ENCODE measurements around the gene GTF3C2.
A peak's percentile ranks its signal among the peaks of the same experiment; 100 is the strongest.
"Not testable (repeated sequence)": the region's sequence is repeated elsewhere in the genome, so short reads cannot be mapped to it uniquely, and the experiment has no call there.

Gene GTF3C2

GRCh38 chr2:27370816-27371620, 14.5 kb upstream of the GTF3C2 start:
- DNase-seq, result no peak

- peak; percentile 95 for DNase-seq
Measured at GRCh38 chr2:27370026-27370815, 13.7 kb upstream of the GTF3C2 start, which contains the start of the genes EIF2B4 and SNX17. EIF2B4 (minus strand) TSS chr2:27370338; CDS start chr2:27370314, 24 bp downstream. SNX17 (plus strand) TSS chr2:27370616; CDS start chr2:27370744, 128 bp downstream.

- peak; percentile 36 for DNase-seq
Measured at GRCh38 chr2:27369471-27370025, 13.0 kb upstream of the GTF3C2 start.

GRCh38 chr2:27363933-27364332, 7.4 kb upstream of the GTF3C2 start:
- DNase-seq, result no peak

- no peak for DNase-seq
Measured at GRCh38 chr2:27362678-27363420, 6.3 kb upstream of the GTF3C2 start.

GRCh38 chr2:27356056-27356381, 545 bp downstream of the GTF3C2 start:
- DNase-seq, result no peak

GRCh38 chr2:27354597-27354927, 2.0 kb downstream of the GTF3C2 start:
- no peak for DNase-seq

GRCh38 chr2:27353762-27354596, 2.6 kb downstream of the GTF3C2 start:
- DNase-seq, result no peak

- not testable (repeated sequence) for DNase-seq
Measured at GRCh38 chr2:27353386-27353761, 3.2 kb downstream of the GTF3C2 start.

- DNase-seq, result no peak
Measured at GRCh38 chr2:27351802-27352598, 4.6 kb downstream of the GTF3C2 start.

- no peak for DNase-seq
Measured at GRCh38 chr2:27350106-27350693, 6.4 kb downstream of the GTF3C2 start.

GRCh38 chr2:27347641-27348040, 8.9 kb downstream of the GTF3C2 start:
- no peak for DNase-seq

- no peak for DNase-seq
Measured at GRCh38 chr2:27336173-27336572, 20.4 kb downstream of the GTF3C2 start.

GRCh38 chr2:27335311-27335710, 21.3 kb downstream of the GTF3C2 start:
- no peak for DNase-seq

GRCh38 chr2:27324720-27325119, 31.8 kb downstream of the GTF3C2 start:
- DNase-seq, result no peak

- DNase-seq, result no peak
Measured at GRCh38 chr2:27323596-27324285, 32.8 kb downstream of the GTF3C2 start.

GRCh38 chr2:27322766-27323595, 33.6 kb downstream of the GTF3C2 start, which contains the start of gene MPV17:
MPV17 (minus strand) TSS chr2:27323097; CDS start chr2:27322517, 580 bp downstream.
- DNase-seq, result peak; percentile 76

- DNase-seq, result no peak
Measured at GRCh38 chr2:27322301-27322765, 34.2 kb downstream of the GTF3C2 start.

GRCh38 chr2:27320958-27321543, 35.5 kb downstream of the GTF3C2 start:
- DNase-seq, result no peak
